Stimulated activated CD8-positive, alpha-beta memory T cell treated with anti-CD3 and anti-CD28 coated beads, Interleukin-7, amount 100 ng/mL, for 1 hour (primary cell): ENCODE results near the gene B3GNT7.

Experiments
- DNase-seq, 2 donors: peaks; one replicate each; pipeline ENCODE4 v3.0.0-alpha.2; 2020; ENCODE audit warnings: low read depth in 2 of 2

Gene B3GNT7

GRCh38 chr2:231384109-231384435 is 11.4 kb upstream of the B3GNT7 start:
- DNase-seq = no peak

DNA sequence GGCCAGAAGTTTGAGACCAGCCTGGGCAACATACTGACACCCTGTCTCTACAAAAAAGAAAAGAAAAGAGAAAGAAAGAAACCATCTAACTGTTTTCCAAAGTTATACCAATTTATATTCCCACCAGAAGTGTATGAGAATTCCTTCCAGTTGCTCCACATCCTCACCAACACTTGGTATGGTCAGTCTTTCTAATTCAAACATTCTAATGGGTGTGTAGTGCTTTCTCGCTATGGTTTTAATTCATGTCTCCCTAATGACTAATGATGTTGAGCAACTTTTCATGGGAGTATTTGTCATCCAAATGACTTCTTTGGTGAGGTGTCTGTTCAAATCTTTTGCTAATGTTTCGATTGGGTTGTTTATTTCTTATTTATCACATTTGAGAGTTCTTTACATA is 10.5 kb upstream of the B3GNT7 start:
- no peak for DNase-seq

- DNase-seq = no peak
These were observed 10.1 kb upstream of the B3GNT7 start for GRCh38 chr2:231385429-231385828.

DNA sequence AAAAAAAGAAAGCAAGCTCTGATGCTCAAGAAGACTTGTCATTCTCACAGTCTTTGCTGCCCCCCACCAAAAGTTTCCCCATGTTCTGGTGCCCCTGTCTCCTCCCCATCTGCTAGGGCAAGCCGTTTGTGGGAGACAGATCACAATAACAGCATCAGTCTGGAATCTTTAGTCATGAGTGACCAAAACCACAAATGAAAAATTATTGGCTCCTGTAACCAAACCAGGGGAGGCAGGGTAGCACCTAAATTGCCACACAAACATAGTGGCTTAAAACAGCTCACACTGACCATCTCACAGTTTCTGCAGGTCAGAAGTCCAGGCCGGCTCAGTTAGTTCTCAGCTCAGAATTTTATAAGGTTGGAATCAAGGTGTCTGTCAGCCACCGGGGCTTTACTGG is 9.1 kb upstream of the B3GNT7 start:
- no peak for DNase-seq

- no peak for DNase-seq
These were observed 7.4 kb upstream of the B3GNT7 start for GRCh38 chr2:231387904-231388724.

GRCh38 chr2:231388725-231389346 is 6.7 kb upstream of the B3GNT7 start:
- no peak for DNase-seq

GRCh38 chr2:231390667-231391066 is 4.8 kb upstream of the B3GNT7 start:
- DNase-seq = no peak

DNA sequence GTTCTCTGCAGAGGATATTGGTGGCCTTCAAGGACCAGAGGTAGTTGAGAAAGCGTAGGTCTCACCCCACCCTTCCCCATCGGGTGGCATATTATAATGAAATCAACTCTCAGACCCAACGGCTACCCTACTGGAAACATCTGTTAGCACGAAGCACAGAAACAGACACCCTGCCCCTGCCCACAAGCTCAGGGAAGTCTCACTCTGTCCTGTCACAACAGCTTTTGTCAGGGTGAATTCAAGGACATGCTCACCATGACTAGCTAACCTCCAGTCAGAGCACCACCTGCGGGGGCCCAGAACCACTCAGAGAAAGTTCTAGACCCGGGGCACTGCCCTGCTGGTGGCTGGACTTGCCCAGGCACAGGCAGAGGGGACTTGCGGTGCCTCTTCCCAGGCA is 3.5 kb upstream of the B3GNT7 start:
- no peak for DNase-seq

DNA sequence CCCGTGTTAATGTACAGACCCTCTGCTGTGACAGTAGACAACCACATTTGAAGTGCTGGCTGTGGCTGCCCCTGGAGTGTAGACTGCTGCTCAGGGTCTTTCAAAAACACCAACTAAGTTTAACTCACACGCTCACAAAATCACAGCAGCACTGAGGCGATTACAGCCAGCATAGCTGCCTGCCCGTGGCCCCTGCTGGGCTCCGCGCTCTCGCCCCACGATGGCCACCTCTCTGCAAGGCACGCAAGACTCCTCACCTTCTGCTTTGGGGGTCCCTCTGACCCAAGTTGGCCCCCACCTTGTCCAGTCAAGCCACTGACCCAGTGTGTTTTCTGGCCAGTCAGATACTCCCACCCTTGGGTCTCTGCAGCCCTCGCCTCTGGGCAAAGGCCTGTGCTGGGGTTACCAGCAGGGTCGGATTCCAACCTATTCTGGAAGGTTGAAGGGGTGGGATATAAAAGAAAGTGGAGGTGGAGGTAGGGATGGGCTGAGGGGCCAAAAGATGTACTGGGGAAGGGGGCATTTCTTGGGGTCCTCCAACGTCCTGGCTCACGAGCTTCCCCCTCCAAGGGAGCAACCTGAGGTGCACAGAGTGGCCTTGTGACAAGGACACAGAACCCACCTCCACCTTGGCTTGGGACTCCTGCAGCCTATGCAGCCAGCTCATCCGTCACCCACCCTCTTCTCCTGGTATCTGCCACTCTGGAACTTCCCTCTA is 2.9 kb upstream of the B3GNT7 start:
- DNase-seq = no peak

- DNase-seq = peak in 1 of 2 donors; percentile 30
These were observed 2.1 kb upstream of the B3GNT7 start for GRCh38 chr2:231393149-231394131.

DNA sequence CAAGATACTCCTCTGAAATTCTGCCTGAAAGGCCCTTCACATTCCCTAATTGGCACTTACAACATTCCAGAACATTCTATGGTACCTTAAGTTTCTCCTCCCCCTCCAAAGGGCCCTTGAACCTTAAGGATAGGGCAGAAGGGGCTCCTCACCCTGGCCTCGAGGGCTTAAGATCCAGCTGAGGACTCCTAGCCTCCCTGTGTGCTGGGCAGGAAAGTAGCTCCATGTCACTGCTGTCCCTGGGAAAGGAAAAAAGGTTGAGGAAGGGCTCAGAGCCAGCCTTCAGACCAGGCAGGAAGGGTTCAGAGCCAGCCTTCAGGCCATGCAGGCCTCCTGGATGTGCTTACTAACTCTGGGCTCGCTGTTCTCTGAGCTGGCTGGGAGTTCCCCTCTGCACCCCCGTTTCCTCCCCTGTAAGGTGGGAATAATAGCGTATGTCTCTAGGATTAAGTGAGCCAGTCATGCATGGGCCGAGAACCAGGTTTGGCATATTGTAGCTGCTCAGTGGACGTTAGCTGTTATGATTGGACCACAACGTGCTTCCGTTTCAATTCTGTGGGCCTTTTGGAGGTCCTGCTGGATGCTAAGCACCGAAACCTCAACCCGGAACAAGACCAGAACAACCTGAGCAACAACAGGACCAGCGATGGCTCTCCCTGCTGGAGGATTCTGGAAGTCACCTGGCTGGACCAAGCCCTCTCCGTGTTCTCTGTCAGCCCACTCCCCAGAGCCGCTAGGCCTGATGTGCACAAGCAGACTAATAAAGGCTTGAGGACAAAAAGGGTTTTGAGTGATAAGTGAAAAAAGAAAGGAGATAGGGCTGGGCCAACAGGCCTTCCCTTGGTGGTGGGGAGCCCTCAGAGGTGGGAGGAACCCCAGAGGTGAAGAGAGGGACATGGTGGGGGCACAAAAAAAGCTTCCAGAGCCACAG is 1.0 kb upstream of the B3GNT7 start:
- DNase-seq = no peak

GRCh38 chr2:231396058-231396821 is 730 bp downstream of the B3GNT7 start:
- DNase-seq = no peak

GRCh38 chr2:231397011-231397927 is 1.8 kb downstream of the B3GNT7 start:
- DNase-seq = no peak

DNA sequence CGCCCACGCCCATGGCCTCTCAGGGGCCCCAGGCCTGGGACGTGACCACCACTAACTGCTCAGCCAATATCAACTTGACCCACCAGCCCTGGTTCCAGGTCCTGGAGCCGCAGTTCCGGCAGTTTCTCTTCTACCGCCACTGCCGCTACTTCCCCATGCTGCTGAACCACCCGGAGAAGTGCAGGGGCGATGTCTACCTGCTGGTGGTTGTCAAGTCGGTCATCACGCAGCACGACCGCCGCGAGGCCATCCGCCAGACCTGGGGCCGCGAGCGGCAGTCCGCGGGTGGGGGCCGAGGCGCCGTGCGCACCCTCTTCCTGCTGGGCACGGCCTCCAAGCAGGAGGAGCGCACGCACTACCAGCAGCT is 2.4 kb downstream of the B3GNT7 start:
- DNase-seq = no peak

DNA sequence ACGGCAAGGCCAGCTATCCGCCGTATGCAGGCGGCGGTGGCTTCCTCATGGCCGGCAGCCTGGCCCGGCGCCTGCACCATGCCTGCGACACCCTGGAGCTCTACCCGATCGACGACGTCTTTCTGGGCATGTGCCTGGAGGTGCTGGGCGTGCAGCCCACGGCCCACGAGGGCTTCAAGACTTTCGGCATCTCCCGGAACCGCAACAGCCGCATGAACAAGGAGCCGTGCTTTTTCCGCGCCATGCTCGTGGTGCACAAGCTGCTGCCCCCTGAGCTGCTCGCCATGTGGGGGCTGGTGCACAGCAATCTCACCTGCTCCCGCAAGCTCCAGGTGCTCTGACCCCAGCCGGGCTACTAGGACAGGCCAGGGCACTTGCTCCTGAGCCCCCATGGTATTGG is 3.1 kb downstream of the B3GNT7 start:
- DNase-seq = no peak

DNA sequence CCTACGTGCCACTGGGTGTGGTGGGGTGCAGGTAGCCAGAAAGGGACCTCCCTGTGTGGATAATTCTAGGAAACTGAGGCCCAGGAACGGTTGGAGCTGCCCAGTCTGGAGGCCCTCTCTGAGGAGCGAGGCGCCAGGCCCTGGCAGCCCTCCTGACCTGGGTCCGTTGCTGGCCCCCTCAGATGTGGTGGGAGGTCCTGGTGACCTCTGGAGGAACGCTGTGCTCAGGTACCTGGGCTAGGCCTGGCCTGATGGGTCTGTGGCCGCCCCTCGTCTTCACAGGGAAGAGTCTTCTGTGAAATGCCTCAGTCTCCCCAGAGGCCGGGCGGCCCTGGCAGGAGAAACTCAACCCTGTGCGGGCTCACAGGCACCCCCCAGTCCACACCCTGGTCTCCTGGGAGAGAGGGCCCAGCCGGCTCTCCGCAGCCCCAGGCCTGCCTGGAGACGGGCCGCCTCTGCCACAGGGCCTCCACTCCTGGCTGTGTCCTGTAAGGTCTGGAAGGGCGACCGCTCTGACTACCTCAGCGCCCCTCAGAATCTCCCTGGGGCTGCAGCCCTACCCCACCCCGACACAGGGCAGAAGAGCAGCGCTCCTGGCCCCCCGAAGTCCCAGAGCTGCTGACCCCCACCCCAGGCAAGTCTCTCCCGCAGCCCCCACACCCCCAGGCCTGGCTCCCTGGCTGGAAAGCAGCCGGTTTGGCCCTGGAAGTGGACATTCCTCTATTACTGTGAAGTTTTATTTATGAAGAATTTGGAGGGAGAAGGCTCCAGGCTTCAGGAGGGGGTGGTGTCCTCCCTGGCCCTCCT is 3.7 kb downstream of the B3GNT7 start:
- DNase-seq = no peak

DNA sequence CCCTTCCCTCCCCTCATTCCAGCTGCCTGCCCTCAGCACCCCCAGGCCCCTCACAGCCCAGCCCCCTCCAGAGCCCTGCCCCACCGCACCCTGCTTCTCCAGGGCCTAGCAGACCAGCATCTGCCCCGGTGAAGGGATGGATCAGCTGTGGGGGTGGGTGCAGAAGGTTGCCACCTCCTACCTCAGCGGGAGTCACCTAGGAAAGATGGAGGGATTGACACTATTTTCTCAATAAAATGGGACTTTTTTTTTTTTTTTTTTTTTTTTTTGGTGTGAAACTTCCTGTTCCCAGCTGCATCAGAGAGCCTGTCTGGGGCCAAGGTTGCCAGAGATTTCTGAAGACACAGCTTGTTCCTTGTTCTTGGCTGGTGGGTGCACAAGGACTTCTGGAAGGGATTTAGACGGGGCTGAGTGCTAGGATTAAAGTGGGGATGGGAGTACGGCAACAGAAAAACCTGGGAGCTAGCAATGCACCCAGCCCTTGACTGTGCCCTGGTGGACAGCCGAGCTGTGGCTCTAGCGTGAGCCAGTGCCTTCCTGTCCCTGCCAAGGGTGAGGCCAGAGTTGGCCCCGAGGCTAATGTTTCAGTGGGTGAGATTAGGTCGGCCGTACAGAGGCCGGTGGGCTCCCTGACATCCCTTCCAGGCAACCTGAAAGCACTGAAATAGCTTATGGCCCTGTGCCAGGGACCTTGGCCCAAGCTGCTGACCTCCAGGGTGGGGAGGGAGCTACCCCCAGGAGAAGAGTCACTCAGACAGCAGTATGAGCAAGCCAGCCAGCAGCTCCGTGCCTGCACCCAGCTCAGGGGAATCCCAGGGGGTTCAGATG is 4.6 kb downstream of the B3GNT7 start:
- DNase-seq = no peak
